K562 (cell line): ENCODE data around the gene PRUNE1. TPM values are rescaled to one million over a fixed set of nuclear protein-coding genes. Genes with fewer than 3 reads are reported as not detected.

ENCODE experiments used
- CEBPB ChIP-seq: fragments of 450-650 bp; IDR thresholded peaks from 2 replicates; pipeline ENCODE4 v1.6.1; 2016; ENCODE audit warnings: missing genetic modification characterization, missing compliant biosample characterization
- CHD2 ChIP-seq: IDR thresholded peaks from 2 replicates; pipeline ENCODE4 v1.6.1; 2011; ENCODE audit warnings: low read depth, low read length
- CSDE1 ChIP-seq, 2 experiments: fragments of 450-650 bp; IDR thresholded peaks; 2 replicates each; pipeline ENCODE4 v1.6.1; 2016; ENCODE audit warnings: mild to moderate bottlenecking in 1 of 2
- E2F8 ChIP-seq: fragments of 450-650 bp; IDR thresholded peaks from 2 replicates; pipeline ENCODE4 v1.7.1; 2018; ENCODE audit warnings: mild to moderate bottlenecking, low read depth; ENCODE audit not compliant: partially characterized antibody
- ERF ChIP-seq: fragments of 450-650 bp; formaldehyde crosslinking; IDR thresholded peaks from 2 replicates; pipeline ENCODE4 v1.4.0; 2020; ENCODE audit warnings: mild to moderate bottlenecking, mixed read lengths
- FOXP4 ChIP-seq: sonication (generic); formaldehyde crosslinking; IDR thresholded peaks from 2 replicates; pipeline ENCODE4 v1.8.0; 2022; ENCODE audit warnings: mild to moderate bottlenecking, missing genetic modification reagents, borderline replicate concordance
- HDAC2 ChIP-seq: fragments of 450-650 bp; IDR thresholded peaks from 2 replicates; pipeline ENCODE4 v1.6.1; 2016; ENCODE audit warnings: mild to moderate bottlenecking
- IRF9 ChIP-seq: fragments of 450-650 bp; IDR thresholded peaks from 2 replicates; pipeline ENCODE4 v1.6.1; 2016; ENCODE audit warnings: missing biosample characterization, missing genetic modification characterization
- RBM17 ChIP-seq: fragments of 200-400 bp; formaldehyde crosslinking; IDR thresholded peaks from 2 replicates; pipeline ENCODE4 v1.6.1; 2017; ENCODE audit warnings: low read depth, mild to moderate bottlenecking, low read length, borderline replicate concordance
- TAL1 ChIP-seq: fragments of 450-650 bp; IDR thresholded peaks from 2 replicates; pipeline ENCODE4 v1.6.1; 2016; ENCODE audit warnings: mild to moderate bottlenecking
- TCF3 ChIP-seq: sonication (generic); formaldehyde crosslinking; IDR thresholded peaks from 2 replicates; pipeline ENCODE4 v1.4.0; 2020; ENCODE audit warnings: mild to moderate bottlenecking, missing genetic modification reagents
- ZEB2 ChIP-seq: fragments of 450-650 bp; IDR thresholded peaks from 2 replicates; pipeline ENCODE4 v1.6.1; 2016
- ZFP36 ChIP-seq: fragments of 150-350 bp; IDR thresholded peaks from 2 replicates; pipeline ENCODE4 v1.6.1; 2018; ENCODE audit warnings: low read length, low read depth; ENCODE audit not compliant: partially characterized antibody
- ZFP91 ChIP-seq: sonication (generic); formaldehyde crosslinking; IDR thresholded peaks from 2 replicates; pipeline ENCODE4 v1.8.0; 2022; ENCODE audit warnings: mild to moderate bottlenecking, missing genetic modification reagents
- ZNF518B ChIP-seq: fragments of 250-450 bp; sonication (Bioruptor Pico); IDR thresholded peaks from 2 replicates; pipeline ENCODE4 v1.5.0; 2021; ENCODE audit warnings: mild to moderate bottlenecking, moderate library complexity
- ZNF655 ChIP-seq: fragments of 250-450 bp; sonication (Bioruptor Pico); IDR thresholded peaks from 2 replicates; pipeline ENCODE4 v1.5.0; 2021
- polyA plus RNA-seq, 8 experiments: library from polyadenylated mRNA; depleted of rRNA in 4 of 8; stranded (reverse) in 5 of 8; unstranded in 3 of 8; fragments of >200 nt; fragmentation: Nextera tagmentation in 2 of 8; fragmentation: Illumina TruSeq in 1 of 8; extraction: Ambion mirVana in 2 of 8; extraction: Trizol in 1 of 8; gene quantifications; 2 replicates each; pipeline versions ENCODE4 v1.2.1 to v1.2.3, GENCODE V29; 2011 to 2014; ENCODE audit warnings: inconsistent platforms in 1 of 8, missing spikeins in 1 of 8
- total RNA-seq, 7 experiments: library from RNA; depleted of rRNA in 6 of 7; stranded (reverse); fragments of >200 nt in 6 of 7; fragmentation: Illumina TruSeq in 2 of 7; extraction: Trizol in 2 of 7; gene quantifications; 2 replicates each; pipeline versions ENCODE4 v1.2.1 to v1.2.3, GENCODE V29; 2011 to 2021; ENCODE audit warnings: low replicate concordance in 1 of 7

PRUNE1 gene
- total and polyA plus RNA-seq, 9 of the 15 experiments (the other 6 are each of a cell fraction or from before 2014, with no cell fraction given), result 16.7 to 48.3 (median 26.2) TPM

GRCh38 chr1:151013518-151013917, 5.3 kb downstream of the PRUNE1 start (continued):
- no peak for TF ChIP-seq E2F8
- no peak for TF ChIP-seq ZFP91 (CRISPR knock-in tag)
- no peak for TF ChIP-seq ZEB2
- TF ChIP-seq HDAC2, result no peak
- TF ChIP-seq IRF9 (tag), result no peak
- TF ChIP-seq ERF (CRISPR knock-in tag), result no peak
- no peak for TF ChIP-seq CSDE1 (IDR thresholded peaks at IDR 0.05)
- no peak for TF ChIP-seq FOXP4 (CRISPR knock-in tag)
- no peak for TF ChIP-seq ZFP36
- TF ChIP-seq ZNF655, result no peak
- TF ChIP-seq TCF3 (CRISPR knock-in tag), result peak; percentile 32; the same call in 1 of the 2 replicates
- TF ChIP-seq RBM17, result no peak
- no peak for TF ChIP-seq CEBPB (tag)
- TF ChIP-seq TAL1, result no peak
- no peak for TF ChIP-seq CHD2
- no peak for TF ChIP-seq ZNF518B (CRISPR knock-in tag)
